ENCODE measurements around the gene AJAP1.

AJAP1 gene

DNA sequence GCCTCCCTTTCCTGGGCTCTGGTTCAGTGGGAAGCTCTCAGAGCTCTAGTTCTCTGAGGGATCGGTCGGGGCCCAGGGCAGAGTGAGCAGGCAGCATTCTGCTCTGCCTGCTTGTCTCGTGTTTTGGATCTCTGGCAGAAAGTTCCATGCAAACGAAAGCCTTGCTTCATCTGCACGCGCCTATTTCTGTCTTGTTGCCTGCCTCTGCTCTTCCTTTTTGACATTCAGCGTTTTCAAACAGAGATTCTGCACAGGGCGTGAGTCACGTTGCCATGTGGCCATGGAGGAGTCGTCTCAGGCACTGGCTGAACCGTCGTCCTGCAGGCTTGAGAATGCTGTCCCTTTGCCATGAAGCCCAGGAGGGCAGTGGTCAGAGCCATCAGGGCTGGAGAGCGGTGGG, 20.3 kb downstream of the AJAP1 start:
- Histone ChIP-seq H3K27me3 (replicated peaks; ENCODE audit: control insufficient read depth, insufficient read depth, low read length) (no peaks in the 10 kb centered on the region), H3K4me3 (replicated peaks; ENCODE audit: low read depth, low read length) (no peak overlapping the region), H3K36me3 (ENCODE audit: control insufficient read depth, insufficient read depth, low read length) (no peaks in the 10 kb centered on the region)
- no peak for DNase-seq (ENCODE audit: extremely low read depth, insufficient read length)
- TF ChIP-seq, protein P1, sequence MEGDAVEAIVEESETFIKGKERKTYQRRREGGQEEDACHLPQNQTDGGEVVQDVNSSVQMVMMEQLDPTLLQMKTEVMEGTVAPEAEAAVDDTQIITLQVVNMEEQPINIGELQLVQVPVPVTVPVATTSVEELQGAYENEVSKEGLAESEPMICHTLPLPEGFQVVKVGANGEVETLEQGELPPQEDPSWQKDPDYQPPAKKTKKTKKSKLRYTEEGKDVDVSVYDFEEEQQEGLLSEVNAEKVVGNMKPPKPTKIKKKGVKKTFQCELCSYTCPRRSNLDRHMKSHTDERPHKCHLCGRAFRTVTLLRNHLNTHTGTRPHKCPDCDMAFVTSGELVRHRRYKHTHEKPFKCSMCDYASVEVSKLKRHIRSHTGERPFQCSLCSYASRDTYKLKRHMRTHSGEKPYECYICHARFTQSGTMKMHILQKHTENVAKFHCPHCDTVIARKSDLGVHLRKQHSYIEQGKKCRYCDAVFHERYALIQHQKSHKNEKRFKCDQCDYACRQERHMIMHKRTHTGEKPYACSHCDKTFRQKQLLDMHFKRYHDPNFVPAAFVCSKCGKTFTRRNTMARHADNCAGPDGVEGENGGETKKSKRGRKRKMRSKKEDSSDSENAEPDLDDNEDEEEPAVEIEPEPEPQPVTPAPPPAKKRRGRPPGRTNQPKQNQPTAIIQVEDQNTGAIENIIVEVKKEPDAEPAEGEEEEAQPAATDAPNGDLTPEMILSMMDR (IDR thresholded peaks at IDR 0.05; ENCODE audit: insufficient read depth, low read length, poor library complexity, severe bottlenecking): no peak

DNA sequence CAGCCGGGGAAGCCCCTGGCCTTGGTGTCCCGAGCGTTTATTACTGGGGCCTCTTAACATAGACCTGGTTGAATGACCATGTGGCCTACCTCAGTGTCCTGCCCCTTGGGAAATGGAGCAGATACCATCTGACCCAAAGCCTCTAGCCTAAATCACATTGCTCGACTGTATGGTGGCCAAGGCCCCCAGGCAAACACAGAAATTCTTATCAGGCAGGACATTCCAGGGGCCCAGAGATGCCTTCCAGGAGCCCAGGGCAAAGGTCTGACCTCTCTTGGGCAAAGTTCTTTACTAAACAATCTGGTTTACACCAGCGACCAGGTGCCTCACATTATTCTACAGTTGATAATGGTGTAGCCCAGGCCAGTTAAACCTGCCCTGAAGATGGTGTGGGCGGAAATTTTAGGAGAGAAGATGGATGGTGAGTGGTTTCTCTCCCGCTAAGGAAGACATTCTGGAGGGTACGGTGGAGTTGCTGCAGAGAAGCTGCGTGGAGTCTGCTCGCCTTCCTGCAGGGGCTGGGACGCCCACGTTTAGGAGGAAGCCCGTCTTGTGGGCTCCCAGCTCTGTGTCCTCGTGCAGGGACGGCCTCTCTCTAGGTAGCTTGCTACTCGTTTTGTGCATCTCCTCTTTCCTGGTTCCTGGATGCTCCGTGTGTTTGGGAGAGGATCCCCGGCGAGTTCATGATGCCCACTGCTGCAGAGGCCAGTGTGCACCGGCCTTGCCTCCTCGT, 21.2 kb downstream of the AJAP1 start:
- H3K4me3 ChIP-seq (replicated peaks; ENCODE audit: low read depth, low read length): no peak overlapping the region
- no peak for DNase-seq (ENCODE audit: extremely low read depth, insufficient read length)
- no peaks in the 10 kb centered on the region for H3K27me3 ChIP-seq (replicated peaks; ENCODE audit: control insufficient read depth, insufficient read depth, low read length)
- no peaks in the 10 kb centered on the region for H3K36me3 ChIP-seq (ENCODE audit: control insufficient read depth, insufficient read depth, low read length)
- TF ChIP-seq, protein P1 (IDR thresholded peaks at IDR 0.05; ENCODE audit: insufficient read depth, low read length, poor library complexity, severe bottlenecking): no peak

DNA sequence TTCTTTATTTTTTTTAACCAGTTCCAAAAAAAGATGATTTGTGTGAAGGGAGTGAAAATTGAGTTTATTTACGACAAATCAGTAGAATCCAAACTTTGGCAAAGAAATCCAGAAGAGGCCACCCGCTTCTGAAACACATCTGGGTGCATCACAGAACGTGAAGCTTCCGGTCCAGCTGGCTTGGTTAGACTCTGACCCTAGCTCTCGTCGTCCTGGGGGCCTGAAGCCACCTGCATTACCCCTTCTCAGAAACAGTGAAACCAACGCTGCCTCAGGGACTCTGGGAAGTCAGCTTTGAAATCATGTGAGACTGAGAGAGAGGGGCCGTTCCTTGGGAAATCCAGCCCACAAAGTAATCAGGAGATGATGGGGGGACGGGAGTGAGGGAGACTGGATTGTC, 21.8 kb downstream of the AJAP1 start:
- Histone ChIP-seq H3K4me3 (replicated peaks; ENCODE audit: low read depth, low read length) (no peak overlapping the region), H3K27me3 (replicated peaks; ENCODE audit: control insufficient read depth, insufficient read depth, low read length) (no peaks in the 10 kb centered on the region), H3K36me3 (ENCODE audit: control insufficient read depth, insufficient read depth, low read length) (no peaks in the 10 kb centered on the region)
- TF ChIP-seq, protein P1 (IDR thresholded peaks at IDR 0.05; ENCODE audit: insufficient read depth, low read length, poor library complexity, severe bottlenecking): no peak
- no peak for DNase-seq (ENCODE audit: extremely low read depth, insufficient read length)

DNA sequence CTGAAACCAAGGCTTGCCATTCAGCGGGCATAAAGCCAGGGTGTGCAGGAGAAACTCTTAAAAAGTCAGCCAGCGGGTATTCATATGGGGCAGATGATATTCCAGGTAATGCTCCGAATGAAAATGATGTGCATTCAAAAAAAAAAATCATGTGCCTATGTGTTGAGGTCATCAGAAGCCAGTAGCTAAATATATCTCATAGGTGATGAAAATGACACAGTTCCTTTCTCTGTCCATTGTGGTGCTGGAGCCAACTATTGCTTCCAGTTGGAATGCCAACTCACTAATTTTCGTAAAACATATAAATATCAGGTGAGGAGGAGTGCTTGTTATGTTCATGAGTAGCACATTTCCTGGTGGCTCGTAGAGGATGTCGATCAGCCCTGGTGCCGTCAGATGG, 23.2 kb downstream of the AJAP1 start:
- Histone ChIP-seq H3K27me3 (replicated peaks; ENCODE audit: control insufficient read depth, insufficient read depth, low read length) (no peaks in the 10 kb centered on the region), H3K4me3 (replicated peaks; ENCODE audit: low read depth, low read length) (no peak overlapping the region), H3K36me3 (ENCODE audit: control insufficient read depth, insufficient read depth, low read length) (no peaks in the 10 kb centered on the region)
- TF ChIP-seq, protein P1 (IDR thresholded peaks at IDR 0.05; ENCODE audit: insufficient read depth, low read length, poor library complexity, severe bottlenecking): no peak
- DNase-seq (ENCODE audit: extremely low read depth, insufficient read length): no peak

DNA sequence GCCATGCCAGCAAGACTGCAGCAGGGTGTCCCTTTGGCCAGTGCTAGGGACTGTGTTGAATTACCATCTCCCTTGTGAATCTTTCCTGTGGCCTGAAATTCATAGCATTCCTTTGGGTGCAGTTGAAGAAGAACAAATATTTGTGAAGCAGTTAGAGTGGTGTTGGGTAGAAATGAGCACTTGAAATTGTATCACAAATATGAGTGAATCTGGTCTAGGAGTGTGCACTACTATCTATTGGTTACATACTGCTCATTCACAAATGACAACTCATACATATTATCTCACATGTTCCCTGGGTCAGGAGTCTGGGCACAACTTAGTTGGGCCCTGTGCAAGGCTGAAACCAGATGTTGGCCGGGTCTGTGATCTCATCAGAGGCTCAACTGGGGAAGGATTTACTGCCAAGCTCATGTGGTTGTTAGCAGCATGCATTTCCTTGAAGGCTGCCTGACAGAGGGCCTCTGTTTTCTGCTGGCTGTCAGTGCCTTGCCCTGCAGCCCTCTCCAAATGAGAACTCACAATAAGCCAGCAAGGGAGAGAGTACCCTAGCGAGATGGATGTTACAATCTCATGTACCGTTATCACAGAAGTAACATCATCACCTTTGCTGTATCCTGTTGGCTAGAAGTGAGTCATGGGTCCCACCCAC, 23.8 kb downstream of the AJAP1 start:
- H3K27me3 ChIP-seq (replicated peaks; ENCODE audit: control insufficient read depth, insufficient read depth, low read length): no peaks in the 10 kb centered on the region
- no peak overlapping the region for H3K4me3 ChIP-seq (replicated peaks; ENCODE audit: low read depth, low read length)
- H3K36me3 ChIP-seq (ENCODE audit: control insufficient read depth, insufficient read depth, low read length): no peaks in the 10 kb centered on the region
- TF ChIP-seq, protein P1 (IDR thresholded peaks at IDR 0.05; ENCODE audit: insufficient read depth, low read length, poor library complexity, severe bottlenecking): no peak
- no peak for DNase-seq (ENCODE audit: extremely low read depth, insufficient read length)

Measured in GM06990 (cell line).